Measurements from ENCODE around the gene OR1J2.

OR1J2 gene

DNA sequence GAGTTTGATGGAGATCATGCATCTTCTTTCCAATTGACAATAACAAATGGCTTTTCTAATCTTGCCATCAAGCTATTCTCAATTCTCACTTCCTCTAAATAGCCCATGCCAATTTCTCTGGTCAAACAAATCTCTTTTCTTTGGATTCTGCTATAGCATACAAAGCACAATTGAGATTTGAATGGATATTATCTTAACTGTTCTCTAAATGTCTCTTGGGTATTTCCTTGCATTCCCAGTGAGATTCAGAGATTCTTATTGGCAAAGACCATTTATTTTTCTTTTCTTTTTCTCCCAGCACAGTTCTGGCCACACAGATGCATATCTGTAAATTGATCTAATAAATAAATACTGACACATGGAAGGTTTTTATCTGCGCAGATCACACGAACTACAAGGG, 42.2 kb downstream of the OR1J2 start, which contains the start of gene OR1N2:
TSS of gene OR1N2 (plus strand) at position 301 of the 400 bp plus-strand sequence. CDS start 100 bp downstream, outside the sequence.
- DNase-seq, result no peak

Data from RPMI8226 (cell line).